A549 (cell line): ENCODE measurements around the gene PRR5L. TPM values are rescaled to one million over a fixed set of nuclear protein-coding genes. Genes with fewer than 3 reads are reported as not detected.

Experiments used
- ATAC-seq, 2 experiments: fragments of 200-7000 bp in 1 of 2; fragments of >200 bp in 1 of 2; cut with Nextera tagmentation in 1 of 2; cut with Tn5 transposase in 1 of 2; 3 replicates each; pipeline versions ENCODE4 v1.8.0 to v1.9.1; 2018 to 2020; ENCODE audit warnings: mild to moderate bottlenecking in 1 of 2, moderate library complexity in 1 of 2
- CTCF ChIA-PET: fragments of 300-600 bp; sonication (Branson Sonifier 250); formaldehyde crosslinking; extraction: SDS; loops from one replicate; lab custom pipeline; 2021; ENCODE audit warnings: antibody characterized with exemption, inconsistent platforms; lab: Yijun Ruan, JAX
- POLR2A ChIA-PET: fragments of 350-600 bp; formaldehyde crosslinking; extraction: SDS; loops from one replicate; lab custom pipeline; 2021; ENCODE audit warnings: antibody characterized with exemption, inconsistent platforms; lab: Yijun Ruan, JAX
- DNase-seq, 2 experiments: peaks; one replicate each; pipeline versions ENCODE4 v3.0.0 to v3.0.0-alpha.2; 2011 to 2016; ENCODE audit warnings: low read depth in 1 of 2, low spot score in 1 of 2
- FAIRE-seq: peaks from 2 replicates; lab custom pipeline; 2011; peaks lifted over from hg19 to GRCh38; lab: Jason Lieb, UNC
- H3K27ac ChIP-seq, 2 experiments: fragments of >200 bp; sonication (Bioruptor Twin); formaldehyde crosslinking; 3 replicates each; pipeline ENCODE4 v1.5.1; 2016 to 2017
- H3K4me1 ChIP-seq: fragments of >200 bp; sonication (Bioruptor Twin); formaldehyde crosslinking; 3 replicates; pipeline ENCODE4 v1.6.1; 2016
- H3K4me2 ChIP-seq: fragments of >200 bp; sonication (Bioruptor Twin); formaldehyde crosslinking; 3 replicates; pipeline ENCODE4 v1.6.1; 2016
- H3K4me3 ChIP-seq: fragments of >200 bp; sonication (Bioruptor Twin); formaldehyde crosslinking; 3 replicates; pipeline ENCODE4 v1.5.1; 2016
- H3K9me3 ChIP-seq: fragments of >200 bp; sonication (Bioruptor Twin); formaldehyde crosslinking; 3 replicates; pipeline ENCODE4 v1.6.1; 2016
- CBX2 ChIP-seq: fragments of 200-600 bp; sonication (generic); IDR thresholded peaks from 2 replicates; pipeline ENCODE4 v1.6.1; 2016; ENCODE audit warnings: low read depth, mild to moderate bottlenecking, borderline replicate concordance
- CBX8 ChIP-seq: fragments of 200-600 bp; sonication (generic); IDR thresholded peaks from 2 replicates; pipeline ENCODE4 v1.6.1; 2016
- CHD2 ChIP-seq: fragments of 150-350 bp; IDR thresholded peaks from 2 replicates; pipeline ENCODE4 v1.6.1; 2014; ENCODE audit warnings: low read length; ENCODE audit not compliant: partially characterized antibody
- CHD4 ChIP-seq: fragments of 200-600 bp; sonication (generic); IDR thresholded peaks from 2 replicates; pipeline ENCODE4 v1.6.1; 2016; ENCODE audit warnings: antibody characterized with exemption, mild to moderate bottlenecking, borderline replicate concordance
- FOSB ChIP-seq: fragments of 250-450 bp; sonication (Bioruptor Pico); IDR thresholded peaks from 2 replicates; pipeline ENCODE4 v1.5.0; 2020; ENCODE audit warnings: mild to moderate bottlenecking, moderate library complexity
- FOXS1 ChIP-seq: fragments of 250-450 bp; sonication (Bioruptor Pico); IDR thresholded peaks from 2 replicates; pipeline ENCODE4 v1.5.0; 2020; ENCODE audit warnings: mild to moderate bottlenecking, moderate library complexity
- GATA3 ChIP-seq: IDR thresholded peaks from 2 replicates; pipeline ENCODE4 v1.6.1; 2012; ENCODE audit warnings: borderline replicate concordance
- HEYL ChIP-seq: fragments of 250-450 bp; sonication (Bioruptor Pico); IDR thresholded peaks from 2 replicates; pipeline ENCODE4 v1.8.0; 2021; ENCODE audit warnings: mild to moderate bottlenecking, moderate library complexity
- MAFK ChIP-seq: fragments of 450-650 bp; IDR thresholded peaks from 2 replicates; pipeline ENCODE4 v1.6.1; 2014; ENCODE audit not compliant: partially characterized antibody
- MAZ ChIP-seq: fragments of 150-350 bp; IDR thresholded peaks from 2 replicates; pipeline ENCODE4 v1.6.1; 2014; ENCODE audit warnings: antibody characterized with exemption, low read depth, low read length, borderline replicate concordance
- NFE2L2 ChIP-seq: fragments of 150-350 bp; conservative IDR thresholded peaks from 2 replicates; pipeline ENCODE4 v1.6.1; 2014; ENCODE audit warnings: low read length
- RAD21 ChIP-seq, 2 experiments: fragments of >200 bp in 1 of 2; sonication (Bioruptor Twin) in 1 of 2; formaldehyde crosslinking in 1 of 2; IDR thresholded peaks in 1 of 2; conservative IDR thresholded peaks in 1 of 2; 2 replicates in 1 of 2; 3 replicates in 1 of 2; pipeline ENCODE4 v1.6.1; 2012 to 2018; ENCODE audit warnings: inconsistent platforms in 1 of 2
- RNF2 ChIP-seq: fragments of 200-600 bp; sonication (generic); IDR thresholded peaks from 2 replicates; pipeline ENCODE4 v1.6.1; 2016; ENCODE audit warnings: low read depth, mild to moderate bottlenecking, antibody characterized with exemption, moderate library complexity, borderline replicate concordance
- SMC3 ChIP-seq: fragments of >200 bp; sonication (Bioruptor Twin); formaldehyde crosslinking; IDR thresholded peaks from 3 replicates; pipeline ENCODE4 v1.6.1; 2018; ENCODE audit warnings: inconsistent platforms
- TP53 ChIP-seq: fragments of 250-450 bp; sonication (Bioruptor Pico); IDR thresholded peaks from 2 replicates; pipeline ENCODE4 v1.5.0; 2021; ENCODE audit warnings: mild to moderate bottlenecking, moderate library complexity
- ZC3H11A ChIP-seq: fragments of 450-650 bp; IDR thresholded peaks from 2 replicates; pipeline ENCODE4 v1.6.1; 2014; ENCODE audit warnings: antibody characterized with exemption, mild to moderate bottlenecking
- ZNF302 ChIP-seq: fragments of 250-450 bp; sonication (Bioruptor Pico); IDR thresholded peaks from 2 replicates; pipeline ENCODE4 v1.9.0; 2021; ENCODE audit warnings: inconsistent platforms, mild to moderate bottlenecking, moderate library complexity
- ZSCAN20 ChIP-seq: fragments of 250-450 bp; sonication (Bioruptor Pico); IDR thresholded peaks from 2 replicates; pipeline ENCODE4 v1.8.0; 2022; ENCODE audit warnings: mild to moderate bottlenecking, moderate library complexity
- WGBS: methylation state at CpG from one replicate; pipeline ENCODE4 v1.1.6; 2017; ENCODE audit errors: missing lambda C conversion rate; 5-methylcytosine and 5-hydroxymethylcytosine counted together
- polyA plus RNA-seq, 4 experiments: library from polyadenylated mRNA; depleted of rRNA in 3 of 4; stranded (reverse); fragments of >200 nt; fragmentation: RNase III in 1 of 4; extraction: RNeasy Plus Mini Kit Qiagen cat#74134 plus additional on column Dnase treatment in 1 of 4; gene quantifications; 2 replicates in 3 of 4; 3 replicates in 1 of 4; pipeline ENCODE4 v1.2.3, GENCODE V29; 2011 to 2017
- TF ChIP-seq, protein P1 (sequence below): IDR thresholded peaks from 2 replicates; pipeline ENCODE4 v1.6.1; 2012
- TF ChIP-seq, protein P2 (sequence below): fragments of >200 bp; sonication (Bioruptor Twin); formaldehyde crosslinking; IDR thresholded peaks from 2 replicates; pipeline ENCODE4 v1.6.1; 2016
- TF ChIP-seq, protein P3 (sequence below): fragments of 450-650 bp; IDR thresholded peaks from 2 replicates; pipeline ENCODE4 v1.6.1; 2014; ENCODE audit warnings: antibody characterized with exemption
- TF ChIP-seq, protein P4 (sequence below): IDR thresholded peaks from 2 replicates; pipeline ENCODE4 v1.6.1; 2012
- TF ChIP-seq, protein P5 (sequence below): fragments of 250-450 bp; sonication (Bioruptor Pico); IDR thresholded peaks from 2 replicates; pipeline ENCODE4 v1.5.0; 2021; ENCODE audit warnings: mild to moderate bottlenecking, moderate library complexity, borderline replicate concordance

The PRR5L gene
- polyA plus RNA-seq, 2 of the 4 experiments (the other 2 are of a cell fraction) = 6.9 to 12.1 TPM

DNA sequence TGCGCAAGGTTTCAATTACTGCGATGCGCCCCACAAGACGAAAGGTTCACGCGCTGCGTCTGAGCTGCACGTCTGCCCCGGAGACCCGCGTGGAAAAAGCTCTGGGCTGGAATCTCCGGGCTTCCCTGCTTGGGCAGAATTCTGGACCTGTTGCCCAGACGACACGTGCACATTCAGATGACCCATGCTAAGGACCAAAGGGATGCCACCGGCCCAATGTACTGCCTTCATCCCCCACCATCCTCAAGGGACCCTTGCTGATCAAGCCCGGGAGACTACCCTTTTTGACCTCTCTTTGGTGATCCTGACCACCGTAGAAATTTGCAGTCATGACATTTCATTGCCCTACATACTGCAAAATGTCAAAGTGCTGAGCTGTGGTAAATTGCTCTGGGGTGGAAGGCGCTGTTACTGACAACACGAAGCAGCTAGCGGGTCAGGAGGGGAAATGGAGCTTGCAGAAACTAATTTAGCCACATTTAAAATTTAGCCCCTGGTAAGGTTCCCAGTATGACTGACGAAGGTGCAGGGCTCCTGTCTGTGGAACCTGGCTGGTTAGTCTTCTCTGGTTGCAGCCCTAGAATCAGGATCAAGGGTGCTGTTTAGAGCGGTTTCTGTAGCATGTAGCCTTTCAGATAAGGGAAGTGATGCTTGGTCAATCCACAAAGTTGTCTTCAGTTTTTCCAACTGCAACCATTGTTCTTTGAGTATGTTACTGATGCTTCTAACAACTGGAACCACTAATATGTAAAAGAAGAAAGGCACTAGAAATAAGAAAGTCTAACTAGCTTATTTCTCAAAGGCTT is 81.9 kb downstream of the PRR5L start:
- POLR2A ChIA-PET = no interaction called here
- peak; percentile 3 to 13; a peak in 2 of 6 replicates for ATAC-seq
- FAIRE-seq = no peak

DNA sequence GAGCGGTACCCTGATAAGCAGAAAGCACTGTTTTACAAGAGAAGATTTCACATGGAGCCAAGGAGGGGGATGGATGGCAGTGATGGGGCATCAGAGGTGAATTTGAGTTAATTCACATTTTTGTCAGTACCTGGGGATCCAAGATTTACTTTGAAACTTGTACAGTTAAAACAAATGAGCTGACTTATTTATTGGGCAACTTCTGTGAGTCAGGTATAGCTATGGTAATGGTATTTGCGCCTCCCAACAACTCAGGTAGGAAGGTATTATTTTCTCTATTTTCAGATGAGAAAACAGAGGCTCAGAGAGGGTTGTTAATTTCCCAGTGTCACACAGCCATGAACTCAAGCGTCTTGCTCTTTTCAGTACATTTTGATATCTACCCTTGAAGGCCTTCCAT is 83.6 kb downstream of the PRR5L start:
- no peaks in the 10 kb centered on the region for H3K4me1 ChIP-seq
- H3K9me3 ChIP-seq = no peaks in the 10 kb centered on the region
- TF ChIP-seq ZSCAN20 (CRISPR knock-in tag) = no peak
- no peak for TF ChIP-seq MAFK
- TF ChIP-seq RAD21 (conservative IDR thresholded peaks at IDR 0.05 in 1 of 2, IDR thresholded peaks at IDR 0.05 in 1 of 2) = no peak
- no peak overlapping the region for H3K4me2 ChIP-seq
- no peak overlapping the region for H3K4me3 ChIP-seq
- DNase-seq = no peak
- ChIA-PET POLR2A (no interaction called here), CTCF (interaction anchor here (1.1 to 2.3 kb wide), 3 partner anchors 21 to 99 kb away, joined by 3 to 8 read pairs (median 3); no protein-coding TSS in a partner anchor)
- no peak for FAIRE-seq
- WGBS = 93% methylated on average over 3 of the region's 3 CpGs
- no peak overlapping the region for H3K27ac ChIP-seq
- ATAC-seq = no peak

More for the DNA sequence above, 81.9 kb downstream of the PRR5L start:
- 63% methylated on average over 14 of the region's 22 CpGs for WGBS
- TF ChIP-seq MAFK (peak; percentile 20), CHD4 (no peak)
- Histone ChIP-seq H3K4me3 (peak overlapping the region; percentile 70), H3K27ac (peak overlapping the region; percentile 61 to 84; a peak in 5 of 6 replicates), H3K9me3 (no peaks in the 10 kb centered on the region), H3K4me1 (peaks cover 9% of the 10 kb centered on the region), H3K4me2 (peak overlapping the region; percentile 95)
- CTCF ChIA-PET = interaction anchor here (0.5 to 6.1 kb wide), 36 partner anchors 10 to 744 kb away, joined by 3 to 51 read pairs (median 4); partner anchors contain the start of gene PRR5L
- DNase-seq = no peak

DNA sequence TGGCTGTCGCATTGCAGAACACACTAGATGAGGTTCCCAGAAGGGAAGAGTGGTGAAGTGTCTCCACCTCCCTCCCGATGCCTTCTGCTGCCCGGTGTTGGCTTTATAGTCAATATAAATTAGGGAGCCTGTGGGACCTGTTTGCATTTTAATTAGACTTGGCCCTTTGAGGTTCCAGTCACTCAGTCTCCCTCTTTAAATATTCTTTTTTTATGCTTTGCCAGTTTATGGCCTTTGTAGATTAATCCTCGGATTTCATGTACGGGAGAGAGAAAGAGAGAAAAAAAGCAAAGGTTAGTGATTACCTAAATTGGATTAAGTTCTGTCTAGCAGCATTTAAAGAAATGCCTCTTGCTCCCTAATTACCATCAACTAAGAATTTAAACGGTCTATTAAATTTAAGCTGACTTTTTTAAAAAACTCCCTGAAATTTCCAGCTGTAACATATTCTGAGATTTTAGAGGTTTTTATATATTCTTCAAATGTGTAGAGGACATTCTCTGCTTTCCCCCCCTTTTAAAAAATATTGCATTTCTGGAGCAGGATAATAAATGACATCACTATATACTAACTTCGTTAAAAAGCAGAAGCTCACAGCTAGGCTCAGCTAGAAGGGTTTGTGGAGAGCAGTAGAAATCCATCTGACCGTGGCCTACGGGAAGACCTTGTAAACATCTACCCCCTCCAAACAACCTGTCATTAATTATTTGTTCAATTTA is 84.4 kb downstream of the PRR5L start:
- 81% methylated on average over 9 of the region's 9 CpGs for WGBS
- Histone ChIP-seq H3K4me2 (no peak overlapping the region), H3K27ac (no peak overlapping the region), H3K9me3 (no peaks in the 10 kb centered on the region), H3K4me3 (no peak overlapping the region), H3K4me1 (peaks cover 6% of the 10 kb centered on the region; the same call in 1 of the 3 replicates)
- DNase-seq (no peak), ATAC-seq (no peak), FAIRE-seq (no peak)
- ChIA-PET POLR2A (no interaction called here), CTCF (interaction anchor here (1.0 to 2.3 kb wide), 3 partner anchors 9 to 98 kb away, joined by 4 to 11 read pairs (median 8); no protein-coding TSS in a partner anchor)
- TF ChIP-seq, protein P1, sequence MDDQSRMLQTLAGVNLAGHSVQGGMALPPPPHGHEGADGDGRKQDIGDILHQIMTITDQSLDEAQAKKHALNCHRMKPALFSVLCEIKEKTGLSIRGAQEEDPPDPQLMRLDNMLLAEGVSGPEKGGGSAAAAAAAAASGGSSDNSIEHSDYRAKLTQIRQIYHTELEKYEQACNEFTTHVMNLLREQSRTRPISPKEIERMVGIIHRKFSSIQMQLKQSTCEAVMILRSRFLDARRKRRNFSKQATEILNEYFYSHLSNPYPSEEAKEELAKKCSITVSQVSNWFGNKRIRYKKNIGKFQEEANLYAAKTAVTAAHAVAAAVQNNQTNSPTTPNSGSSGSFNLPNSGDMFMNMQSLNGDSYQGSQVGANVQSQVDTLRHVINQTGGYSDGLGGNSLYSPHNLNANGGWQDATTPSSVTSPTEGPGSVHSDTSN = no peak
- TF ChIP-seq FOSB = no peak
- TF ChIP-seq HEYL = no peak
- no peak for TF ChIP-seq GATA3
- TF ChIP-seq NFE2L2 = no peak
- no peak for TF ChIP-seq CBX2
- TF ChIP-seq MAZ = no peak
- TF ChIP-seq CBX8 = no peak
- TF ChIP-seq, protein P2, sequence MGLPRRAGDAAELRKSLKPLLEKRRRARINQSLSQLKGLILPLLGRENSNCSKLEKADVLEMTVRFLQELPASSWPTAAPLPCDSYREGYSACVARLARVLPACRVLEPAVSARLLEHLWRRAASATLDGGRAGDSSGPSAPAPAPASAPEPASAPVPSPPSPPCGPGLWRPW = no peak
- no peak for TF ChIP-seq ZC3H11A
- no peak for TF ChIP-seq CHD2
- no peak for TF ChIP-seq ZSCAN20 (CRISPR knock-in tag)
- no peak for TF ChIP-seq FOXS1 (CRISPR knock-in tag)
- TF ChIP-seq, protein P3, sequence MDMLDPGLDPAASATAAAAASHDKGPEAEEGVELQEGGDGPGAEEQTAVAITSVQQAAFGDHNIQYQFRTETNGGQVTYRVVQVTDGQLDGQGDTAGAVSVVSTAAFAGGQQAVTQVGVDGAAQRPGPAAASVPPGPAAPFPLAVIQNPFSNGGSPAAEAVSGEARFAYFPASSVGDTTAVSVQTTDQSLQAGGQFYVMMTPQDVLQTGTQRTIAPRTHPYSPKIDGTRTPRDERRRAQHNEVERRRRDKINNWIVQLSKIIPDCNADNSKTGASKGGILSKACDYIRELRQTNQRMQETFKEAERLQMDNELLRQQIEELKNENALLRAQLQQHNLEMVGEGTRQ = no peak
- no peak for TF ChIP-seq RNF2
- TF ChIP-seq TP53 (CRISPR knock-in tag) = no peak
- TF ChIP-seq, protein P4, sequence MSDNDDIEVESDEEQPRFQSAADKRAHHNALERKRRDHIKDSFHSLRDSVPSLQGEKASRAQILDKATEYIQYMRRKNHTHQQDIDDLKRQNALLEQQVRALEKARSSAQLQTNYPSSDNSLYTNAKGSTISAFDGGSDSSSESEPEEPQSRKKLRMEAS = no peak
- TF ChIP-seq ZNF302 = no peak
- TF ChIP-seq, protein P5, sequence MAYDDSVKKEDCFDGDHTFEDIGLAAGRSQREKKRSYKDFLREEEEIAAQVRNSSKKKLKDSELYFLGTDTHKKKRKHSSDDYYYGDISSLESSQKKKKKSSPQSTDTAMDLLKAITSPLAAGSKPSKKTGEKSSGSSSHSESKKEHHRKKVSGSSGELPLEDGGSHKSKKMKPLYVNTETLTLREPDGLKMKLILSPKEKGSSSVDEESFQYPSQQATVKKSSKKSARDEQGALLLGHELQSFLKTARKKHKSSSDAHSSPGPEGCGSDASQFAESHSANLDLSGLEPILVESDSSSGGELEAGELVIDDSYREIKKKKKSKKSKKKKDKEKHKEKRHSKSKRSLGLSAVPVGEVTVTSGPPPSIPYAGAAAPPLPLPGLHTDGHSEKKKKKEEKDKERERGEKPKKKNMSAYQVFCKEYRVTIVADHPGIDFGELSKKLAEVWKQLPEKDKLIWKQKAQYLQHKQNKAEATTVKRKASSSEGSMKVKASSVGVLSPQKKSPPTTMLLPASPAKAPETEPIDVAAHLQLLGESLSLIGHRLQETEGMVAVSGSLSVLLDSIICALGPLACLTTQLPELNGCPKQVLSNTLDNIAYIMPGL (CRISPR knock-in tag) = no peak
- TF ChIP-seq SMC3 = no peak
